ENCODE measurements around the gene ENPP6.
"Not testable (repeated sequence)": the region's sequence is repeated elsewhere in the genome, so short reads cannot be mapped to it uniquely, and the experiment has no call there.

The ENPP6 gene

GRCh38 chr4:184234155-184234554 is 16.5 kb upstream of the ENPP6 start:
- DNase-seq: no peak

DNA sequence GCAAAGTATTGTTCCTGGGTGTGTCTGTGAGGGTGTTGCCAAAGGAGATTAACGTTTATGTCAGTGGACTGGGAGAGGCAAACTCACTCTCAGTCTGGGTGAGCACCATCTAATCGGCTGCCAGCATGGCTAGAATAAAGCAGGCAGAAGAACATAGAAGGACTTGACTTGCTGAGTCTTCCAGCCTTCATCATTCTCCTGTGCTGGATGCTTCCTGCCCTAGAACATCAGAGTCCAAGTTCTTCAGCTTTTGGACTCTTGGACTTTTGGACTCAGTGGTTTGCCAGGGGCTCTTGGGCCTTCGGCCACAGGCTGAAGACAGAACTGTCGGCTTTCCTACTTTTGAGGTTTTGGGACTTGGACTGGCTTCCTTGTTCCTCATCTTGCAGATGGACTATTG is 15.3 kb upstream of the ENPP6 start:
- DNase-seq: no peak

- no peak for DNase-seq
Observed at GRCh38 chr4:184232202-184232601, 14.5 kb upstream of the ENPP6 start.

- no peak for DNase-seq
Observed at GRCh38 chr4:184231573-184231972, 13.9 kb upstream of the ENPP6 start.

GRCh38 chr4:184228056-184228705 is 10.5 kb upstream of the ENPP6 start:
- DNase-seq: no peak

- no peak for DNase-seq
Observed at GRCh38 chr4:184216515-184216914, 1.2 kb downstream of the ENPP6 start.

DNA sequence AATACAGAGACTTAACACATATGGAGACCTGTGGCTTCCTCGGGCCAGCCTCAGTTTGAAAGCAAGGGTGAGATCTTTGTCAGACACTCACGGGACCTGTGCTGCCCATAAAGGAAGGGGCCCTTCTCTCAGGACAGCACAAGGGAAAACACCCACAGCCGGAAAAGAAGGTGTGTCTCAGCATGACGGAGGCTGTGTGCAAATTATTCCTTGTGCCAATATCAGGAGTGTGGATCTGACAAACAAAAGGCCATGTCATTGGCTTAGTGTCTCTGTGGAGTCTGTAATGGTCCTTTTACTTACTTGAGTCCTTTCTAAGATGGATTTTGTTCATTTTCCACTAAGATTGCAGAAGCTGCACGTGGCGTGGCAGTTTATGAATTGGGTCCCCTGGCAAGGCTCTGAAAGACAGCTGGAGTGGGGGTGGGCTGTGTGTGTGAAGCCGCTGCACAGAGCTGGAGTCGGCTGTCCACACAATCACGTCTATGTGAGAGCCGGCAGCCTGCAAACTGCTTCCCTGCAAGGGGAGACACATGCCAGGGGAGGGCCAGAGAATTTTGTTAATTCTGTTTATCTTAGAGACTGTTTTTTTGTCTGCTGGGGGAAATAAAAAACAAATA is 1.9 kb downstream of the ENPP6 start:
- no peak for DNase-seq

DNA sequence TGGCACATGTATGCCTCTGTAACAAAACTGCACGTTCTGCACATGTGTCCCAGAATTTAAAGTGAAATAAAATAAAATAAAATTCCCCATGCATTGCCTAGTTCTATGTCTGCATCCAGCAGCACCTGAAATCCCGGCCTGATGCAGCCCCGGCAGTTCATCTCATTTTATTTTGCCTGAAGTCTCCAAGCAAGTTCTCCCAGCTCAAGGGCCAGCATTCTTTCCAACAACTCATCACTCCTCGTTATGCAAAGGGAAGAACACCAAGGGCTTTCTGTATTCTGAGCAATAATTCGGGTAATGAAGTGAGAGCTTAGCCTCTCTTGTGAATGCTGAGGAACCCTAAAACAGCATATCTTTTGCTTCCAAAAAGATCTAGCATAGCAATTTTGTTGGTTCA is 2.7 kb downstream of the ENPP6 start:
- DNase-seq: no peak

GRCh38 chr4:184207734-184208607 is 9.7 kb downstream of the ENPP6 start:
- DNase-seq: not testable (repeated sequence)

GRCh38 chr4:184205243-184205642 is 12.4 kb downstream of the ENPP6 start:
- DNase-seq: no peak

GRCh38 chr4:184203300-184203699 is 14.4 kb downstream of the ENPP6 start:
- DNase-seq: no peak

DNA sequence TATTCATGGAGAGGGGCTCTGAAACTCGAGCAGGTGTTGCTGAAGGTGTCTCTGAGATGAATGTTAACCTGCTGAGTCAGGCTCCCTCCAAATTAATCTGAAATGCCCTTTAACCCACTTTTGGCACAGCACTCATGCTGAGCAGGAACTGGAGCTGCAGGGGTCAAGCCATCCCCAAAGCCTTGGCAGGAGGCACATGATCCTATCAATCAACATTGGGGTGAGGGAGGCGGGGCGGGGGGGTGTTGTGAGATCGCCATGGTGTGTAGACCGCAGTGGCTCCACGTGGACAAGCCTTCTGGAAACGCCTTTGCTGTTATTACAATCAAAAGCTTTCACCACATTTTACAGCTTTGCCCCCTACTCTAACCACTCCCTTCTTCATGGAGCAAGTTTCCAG is 16.5 kb downstream of the ENPP6 start:
- DNase-seq: no peak

DNA sequence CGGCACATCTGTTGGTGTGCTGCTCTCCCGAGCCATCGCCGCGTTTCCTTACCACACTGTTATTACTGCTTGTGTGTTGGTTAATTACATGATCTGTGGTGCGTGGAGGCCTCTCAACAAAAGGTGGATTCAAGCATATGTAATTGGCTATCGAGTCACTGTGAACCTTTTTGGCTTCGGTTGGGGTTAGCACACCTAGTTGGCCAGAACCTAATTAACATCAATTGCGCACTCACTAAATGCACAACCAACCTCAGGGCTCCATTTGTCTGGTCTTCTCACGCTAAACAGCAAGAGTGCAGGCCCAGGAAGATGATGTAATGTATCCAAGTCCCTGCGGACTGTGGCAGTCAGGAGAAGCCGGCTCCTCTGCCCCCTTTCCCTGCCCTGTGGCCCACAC is 17.4 kb downstream of the ENPP6 start:
- no peak for DNase-seq

DNA sequence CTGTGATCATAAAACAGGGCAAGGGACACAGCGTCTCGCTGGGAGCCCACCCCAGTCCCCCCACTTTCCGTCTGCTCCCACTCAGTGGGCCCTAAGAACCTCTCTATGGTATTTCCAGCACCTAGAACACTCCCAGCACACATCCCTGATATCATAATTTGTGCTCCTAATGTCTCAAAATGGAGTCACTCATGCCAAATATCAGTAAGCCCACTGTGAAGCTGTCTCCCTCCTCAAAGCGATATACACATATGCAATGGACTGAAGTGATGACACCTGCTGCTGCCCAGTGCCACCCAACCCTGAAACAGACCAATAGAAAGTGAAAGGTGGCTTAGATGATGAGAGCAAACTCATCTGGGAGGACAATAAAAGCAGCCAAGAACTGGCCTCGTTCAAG is 17.9 kb downstream of the ENPP6 start:
- no peak for DNase-seq

- no peak for DNase-seq
Observed at GRCh38 chr4:184198190-184198589, 19.5 kb downstream of the ENPP6 start.

GRCh38 chr4:184197536-184198082 is 20.1 kb downstream of the ENPP6 start:
- DNase-seq: no peak

GRCh38 chr4:184196730-184197385 is 20.8 kb downstream of the ENPP6 start:
- no peak for DNase-seq

GRCh38 chr4:184193556-184194525 is 23.8 kb downstream of the ENPP6 start:
- DNase-seq: no peak

DNA sequence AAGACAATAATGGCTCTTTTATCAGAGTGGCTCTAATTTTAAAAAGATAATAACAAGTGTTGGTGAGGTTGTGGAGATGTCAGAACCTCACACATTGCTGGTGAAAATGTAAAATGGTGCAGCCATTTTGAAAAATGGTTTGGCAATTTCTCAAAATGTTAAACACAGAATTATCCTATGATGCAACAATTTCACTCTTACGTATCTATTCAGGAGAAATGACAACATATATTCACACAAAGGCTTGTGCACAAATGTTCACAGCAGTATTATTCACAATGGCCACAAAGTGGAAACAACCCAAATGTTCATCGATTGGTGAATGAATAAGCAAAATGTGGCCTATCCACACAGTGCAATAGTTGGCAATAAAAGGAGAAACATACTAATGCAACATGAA is 24.7 kb downstream of the ENPP6 start:
- DNase-seq: no peak

DNA sequence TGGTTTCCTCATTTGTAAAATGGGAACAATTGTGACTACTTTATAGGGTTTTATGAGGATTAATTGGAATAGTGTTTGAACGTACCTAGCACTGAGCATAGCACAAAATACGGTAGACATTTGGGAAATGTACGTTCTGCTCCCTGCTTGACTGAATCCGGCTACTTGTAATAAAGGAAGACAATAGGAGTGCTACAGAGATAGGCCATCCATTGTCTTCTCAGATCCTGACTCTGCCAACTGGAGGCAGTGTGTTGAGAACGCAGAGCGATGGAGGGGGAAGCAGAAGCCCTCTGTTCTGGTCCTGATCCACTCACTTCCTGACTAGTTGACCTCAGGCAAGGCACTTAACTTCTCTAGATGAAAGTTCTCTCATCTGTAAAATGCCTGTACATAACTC is 26.4 kb downstream of the ENPP6 start:
- DNase-seq: no peak

GRCh38 chr4:184190711-184191110 is 27.0 kb downstream of the ENPP6 start:
- no peak for DNase-seq

DNA sequence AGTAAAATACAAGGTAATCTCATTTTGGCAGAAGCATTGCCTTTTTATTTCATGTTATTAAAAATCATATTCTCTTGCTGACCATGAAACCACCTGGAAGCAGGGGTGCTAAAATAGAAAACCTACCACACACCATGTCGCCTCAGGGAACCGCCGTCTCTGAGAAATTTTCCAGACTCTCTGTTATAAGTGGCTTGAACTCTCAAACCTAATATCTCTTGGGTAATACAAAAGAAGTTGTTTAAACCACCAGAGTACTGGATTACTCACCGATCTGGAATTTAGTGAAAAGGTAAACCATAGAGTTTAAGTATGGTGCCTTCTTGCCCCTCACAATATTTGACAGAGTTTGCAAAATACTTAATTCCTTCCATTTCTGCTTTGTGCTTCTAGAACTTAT is 27.7 kb downstream of the ENPP6 start:
- no peak for DNase-seq

All from NCI-H1092 (cell line).